ENCODE measurements around the gene HBA1. TPM values are rescaled to one million over a fixed set of nuclear protein-coding genes. Genes with fewer than 3 reads are reported as not detected.

HBA1 gene
- total and polyA plus RNA-seq, 11 donors: 1.8 to 1,031 (median 170) TPM

DNA sequence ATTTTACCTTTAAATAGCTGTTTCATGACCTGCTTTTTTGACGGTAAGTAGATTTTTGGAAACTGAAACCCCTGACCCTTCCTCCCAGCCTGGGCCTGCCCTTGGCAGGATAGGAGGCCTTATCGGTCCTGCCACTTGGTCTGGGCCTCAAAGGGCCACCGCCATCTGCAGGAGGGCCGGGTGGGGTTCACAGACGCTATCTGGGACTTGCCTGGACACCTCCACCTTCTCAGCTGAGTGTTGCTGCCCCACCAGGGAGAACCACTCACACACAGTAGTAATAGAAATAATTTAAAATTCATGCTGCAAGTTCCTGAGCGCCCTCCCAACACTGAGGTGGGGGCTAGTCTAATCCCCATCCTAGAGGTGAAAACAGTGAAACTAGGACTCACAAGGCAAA lies 33.4 kb upstream of the HBA1 start:
- intact Hi-C loops (cut with DNase I): no loop called here
- Histone ChIP-seq H3K9me3 (no peaks in the 10 kb centered on the region), H3K4me3 (no peak overlapping the region), H3K27me3 (peaks cover 0 to 15% (median 0%) of the 10 kb centered on the region in 9 donors), H3K4me1 (peaks cover 0 to 8% (median 0%) of the 10 kb centered on the region in 12 donors), H3K36me3 (no peaks in the 10 kb centered on the region), H3K27ac (no peak overlapping the region)
- ATAC-seq: no peak
- TF ChIP-seq POLR2A (IDR thresholded peaks at IDR 0.05): no peak
- TF ChIP-seq, protein P1, sequence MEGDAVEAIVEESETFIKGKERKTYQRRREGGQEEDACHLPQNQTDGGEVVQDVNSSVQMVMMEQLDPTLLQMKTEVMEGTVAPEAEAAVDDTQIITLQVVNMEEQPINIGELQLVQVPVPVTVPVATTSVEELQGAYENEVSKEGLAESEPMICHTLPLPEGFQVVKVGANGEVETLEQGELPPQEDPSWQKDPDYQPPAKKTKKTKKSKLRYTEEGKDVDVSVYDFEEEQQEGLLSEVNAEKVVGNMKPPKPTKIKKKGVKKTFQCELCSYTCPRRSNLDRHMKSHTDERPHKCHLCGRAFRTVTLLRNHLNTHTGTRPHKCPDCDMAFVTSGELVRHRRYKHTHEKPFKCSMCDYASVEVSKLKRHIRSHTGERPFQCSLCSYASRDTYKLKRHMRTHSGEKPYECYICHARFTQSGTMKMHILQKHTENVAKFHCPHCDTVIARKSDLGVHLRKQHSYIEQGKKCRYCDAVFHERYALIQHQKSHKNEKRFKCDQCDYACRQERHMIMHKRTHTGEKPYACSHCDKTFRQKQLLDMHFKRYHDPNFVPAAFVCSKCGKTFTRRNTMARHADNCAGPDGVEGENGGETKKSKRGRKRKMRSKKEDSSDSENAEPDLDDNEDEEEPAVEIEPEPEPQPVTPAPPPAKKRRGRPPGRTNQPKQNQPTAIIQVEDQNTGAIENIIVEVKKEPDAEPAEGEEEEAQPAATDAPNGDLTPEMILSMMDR (IDR thresholded peaks at IDR 0.05): no peak
- WGBS, 4 donors: 71 to 79% (median 78%) methylated on average over 5 to 6 of the region's 6 CpGs
- DNase-seq: no peak

GRCh38 chr16:143456-143855 lies 33.0 kb upstream of the HBA1 start:
- ATAC-seq (no peak), DNase-seq (no peak)
- 54 to 64% (median 61%) methylated on average over 5 to 6 of the region's 6 CpGs for WGBS, 4 donors
- no peaks in the 10 kb centered on the region for H3K36me3 ChIP-seq
- no peak overlapping the region for H3K4me3 ChIP-seq
- TF ChIP-seq POLR2A (IDR thresholded peaks at IDR 0.05): no peak
- TF ChIP-seq, protein P1 (IDR thresholded peaks at IDR 0.05): no peak
- H3K27me3 ChIP-seq: peaks cover 0 to 18% (median 0%) of the 10 kb centered on the region in 9 donors
- no peaks in the 10 kb centered on the region for H3K9me3 ChIP-seq
- no peak overlapping the region for H3K27ac ChIP-seq
- intact Hi-C loops (cut with DNase I): no loop called here
- H3K4me1 ChIP-seq: peaks cover 0 to 8% (median 0%) of the 10 kb centered on the region in 12 donors

- Histone ChIP-seq H3K27me3 (peaks cover 0 to 27% (median 0%) of the 10 kb centered on the region in 9 donors), H3K36me3 (no peaks in the 10 kb centered on the region), H3K4me3 (no peak overlapping the region), H3K4me1 (no peaks in the 10 kb centered on the region), H3K27ac (no peak overlapping the region), H3K9me3 (no peaks in the 10 kb centered on the region)
- ATAC-seq: no peak
- TF ChIP-seq POLR2A (IDR thresholded peaks at IDR 0.05): no peak
- TF ChIP-seq, protein P1 (IDR thresholded peaks at IDR 0.05): no peak
- WGBS, 4 donors: 69 to 78% (median 71%) methylated on average over 14 of the region's 14 CpGs
- no peak for DNase-seq
- intact Hi-C loops (cut with DNase I): no loop called here
Measured at GRCh38 chr16:144797-145252, 31.7 kb upstream of the HBA1 start.

DNA sequence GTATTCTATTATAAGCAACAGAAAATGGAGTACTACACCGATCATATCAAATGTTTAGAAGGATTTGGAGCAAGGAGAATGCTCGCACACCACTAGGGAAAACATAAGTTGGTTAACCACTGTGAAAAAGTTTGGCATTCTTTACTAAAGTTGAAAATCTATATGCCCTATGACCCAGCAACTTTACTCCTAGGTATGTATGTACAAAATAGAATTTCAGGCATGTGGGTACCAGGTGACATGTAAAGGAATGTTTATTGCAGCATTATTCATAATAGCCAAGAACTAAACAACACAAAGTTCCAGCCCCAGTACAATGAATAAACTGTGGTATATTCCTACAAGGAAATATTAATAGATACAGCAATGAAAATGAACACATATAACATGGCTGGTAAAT lies 29.8 kb upstream of the HBA1 start:
- H3K4me1 ChIP-seq: no peaks in the 10 kb centered on the region
- TF ChIP-seq POLR2A (IDR thresholded peaks at IDR 0.05): no peak
- TF ChIP-seq, protein P1 (IDR thresholded peaks at IDR 0.05): no peak
- H3K27me3 ChIP-seq: peaks cover 0 to 35% (median 0%) of the 10 kb centered on the region in 9 donors
- 80 to 89% (median 86%) methylated on average over 2 of the region's 2 CpGs for WGBS, 4 donors
- no peak overlapping the region for H3K4me3 ChIP-seq
- ATAC-seq (no peak), DNase-seq (no peak)
- no peaks in the 10 kb centered on the region for H3K9me3 ChIP-seq
- intact Hi-C loops (cut with DNase I): no loop called here
- no peaks in the 10 kb centered on the region for H3K36me3 ChIP-seq
- no peak overlapping the region for H3K27ac ChIP-seq

Measured in heart left ventricle (tissue), 16 donors.